Endothelial cell of umbilical vein (primary cell): ENCODE measurements around the gene BSND.

Experiments used
- EZH2 ChIP-seq: IDR thresholded peaks from 2 replicates; pipeline ENCODE4 v1.6.1; 2012; ENCODE audit warnings: borderline replicate concordance, low read depth, mild to moderate bottlenecking, moderate library complexity, low read length, inconsistent platforms; ENCODE audit not compliant: severe bottlenecking
- FOS ChIP-seq: IDR thresholded peaks from 2 replicates; pipeline ENCODE4 v1.6.1; 2011; ENCODE audit warnings: mild to moderate bottlenecking, low read length, moderate library complexity, borderline replicate concordance; ENCODE audit not compliant: insufficient read depth
- GATA2 ChIP-seq: IDR thresholded peaks from 2 replicates; pipeline ENCODE4 v1.7.0; 2011; ENCODE audit warnings: low read depth, mild to moderate bottlenecking, moderate library complexity, mixed read lengths, low read length; ENCODE audit not compliant: insufficient read length, insufficient read depth
- JUN ChIP-seq: IDR thresholded peaks from 2 replicates; pipeline ENCODE4 v1.6.1; 2011; ENCODE audit warnings: borderline replicate concordance, low read depth; ENCODE audit not compliant: insufficient read length, insufficient read depth
- MYC ChIP-seq: IDR thresholded peaks from one replicate; pipeline ENCODE4 v1.6.1; 2011; ENCODE audit warnings: mild to moderate bottlenecking, low read depth, low read length
- POLR2A ChIP-seq: IDR thresholded peaks from 2 replicates; pipeline ENCODE4 v1.6.1; 2012; ENCODE audit warnings: low read depth, mild to moderate bottlenecking, control low read depth, low read length
- POLR2AphosphoS5 ChIP-seq: IDR thresholded peaks from 2 replicates; pipeline ENCODE4 v1.6.1; 2012; ENCODE audit warnings: low read depth, mild to moderate bottlenecking, control low read depth, low read length, moderate library complexity; ENCODE audit not compliant: insufficient read depth
- TF ChIP-seq, protein P1 (sequence below), 2 donors: IDR thresholded peaks; 1 replicate in 1 of 2; 2 replicates in 1 of 2; pipeline ENCODE4 v1.5.1; 2011; ENCODE audit warnings: low read length in 2 of 2, mild to moderate bottlenecking in 2 of 2, moderate library complexity in 2 of 2, control low read depth in 1 of 2, inconsistent platforms in 1 of 2, low read depth in 1 of 2; ENCODE audit not compliant: insufficient read depth in 1 of 2; ENCODE audit errors: extremely low read depth in 1 of 2

DNA sequence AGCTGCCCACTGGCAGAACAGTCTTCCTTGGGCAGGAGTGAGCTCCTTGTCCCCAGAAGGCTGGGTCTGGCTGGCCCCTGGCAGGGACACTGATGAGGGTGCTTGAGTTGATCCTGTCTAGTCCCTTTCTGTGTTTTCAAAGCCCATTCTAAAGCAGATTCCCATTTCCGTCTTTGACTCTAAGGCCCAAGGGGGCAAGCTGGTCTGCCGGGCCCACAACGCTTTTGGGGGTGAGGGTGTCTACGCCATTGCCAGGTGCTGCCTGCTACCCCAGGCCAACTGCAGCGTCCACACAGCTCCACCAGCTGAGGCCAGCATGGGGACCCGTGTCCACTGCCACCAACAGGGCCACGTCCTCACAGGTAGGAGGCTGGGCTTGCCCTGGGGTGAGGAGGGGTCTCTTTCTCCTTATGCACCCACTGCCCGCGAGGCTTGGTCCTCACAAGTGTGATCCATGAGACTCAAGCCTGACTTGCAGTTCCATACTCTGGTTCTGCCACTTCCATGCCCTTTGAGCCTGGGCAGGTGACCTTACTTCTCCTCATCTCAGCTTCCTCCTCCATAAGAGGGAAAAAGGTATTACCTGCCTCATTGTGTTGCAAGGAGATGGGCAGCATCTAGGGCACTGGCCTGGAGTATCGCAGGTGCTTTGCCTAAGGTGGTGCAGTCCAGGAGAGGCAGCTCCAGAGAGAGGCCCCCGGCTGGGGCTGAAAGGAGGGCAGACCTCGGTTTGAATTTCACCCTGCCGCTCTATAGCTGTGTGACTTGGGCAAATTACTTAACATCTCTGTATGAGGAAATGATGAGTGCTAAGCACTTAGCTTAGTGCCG, 60.8 kb downstream of the BSND start:
- TF ChIP-seq, protein P1, sequence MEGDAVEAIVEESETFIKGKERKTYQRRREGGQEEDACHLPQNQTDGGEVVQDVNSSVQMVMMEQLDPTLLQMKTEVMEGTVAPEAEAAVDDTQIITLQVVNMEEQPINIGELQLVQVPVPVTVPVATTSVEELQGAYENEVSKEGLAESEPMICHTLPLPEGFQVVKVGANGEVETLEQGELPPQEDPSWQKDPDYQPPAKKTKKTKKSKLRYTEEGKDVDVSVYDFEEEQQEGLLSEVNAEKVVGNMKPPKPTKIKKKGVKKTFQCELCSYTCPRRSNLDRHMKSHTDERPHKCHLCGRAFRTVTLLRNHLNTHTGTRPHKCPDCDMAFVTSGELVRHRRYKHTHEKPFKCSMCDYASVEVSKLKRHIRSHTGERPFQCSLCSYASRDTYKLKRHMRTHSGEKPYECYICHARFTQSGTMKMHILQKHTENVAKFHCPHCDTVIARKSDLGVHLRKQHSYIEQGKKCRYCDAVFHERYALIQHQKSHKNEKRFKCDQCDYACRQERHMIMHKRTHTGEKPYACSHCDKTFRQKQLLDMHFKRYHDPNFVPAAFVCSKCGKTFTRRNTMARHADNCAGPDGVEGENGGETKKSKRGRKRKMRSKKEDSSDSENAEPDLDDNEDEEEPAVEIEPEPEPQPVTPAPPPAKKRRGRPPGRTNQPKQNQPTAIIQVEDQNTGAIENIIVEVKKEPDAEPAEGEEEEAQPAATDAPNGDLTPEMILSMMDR (IDR thresholded peaks at IDR 0.05; ENCODE audit: extremely low read depth in 1 of 2, insufficient read depth in 1 of 2, low read depth in 1 of 2, low read length in 2 of 2) = no peak
- no peak for TF ChIP-seq POLR2AphosphoS5
- TF ChIP-seq POLR2A = no peak
- TF ChIP-seq EZH2 = no peak
- TF ChIP-seq JUN = no peak
- no peak for TF ChIP-seq MYC
- no peak for TF ChIP-seq FOS
- TF ChIP-seq GATA2 = no peak
